SK-N-SH (cell line): ENCODE data around the gene BRICD5. TPM values are rescaled to one million over a fixed set of nuclear protein-coding genes. Genes with fewer than 3 reads are reported as not detected.

Source experiments
- CTCF ChIA-PET: fragments of 300-600, 350-600 bp; formaldehyde crosslinking; extraction: SDS; loops from one replicate; lab custom pipeline; 2021; lab: Yijun Ruan, JAX
- POLR2A ChIA-PET: fragments of 350-600 bp; sonication (Branson Sonifier 250); formaldehyde crosslinking; extraction: SDS; loops from one replicate; lab custom pipeline; 2020; ENCODE audit warnings: antibody characterized with exemption, inconsistent platforms; lab: Yijun Ruan, JAX
- DNase-seq: peaks from one replicate; pipeline ENCODE4 v3.0.0; 2012
- H2AFZ ChIP-seq: fragments of 200-600 bp; sonication (generic); 2 replicates; pipeline ENCODE4 v1.8.1; 2016; ENCODE audit warnings: antibody characterized with exemption, mild to moderate bottlenecking, low read depth
- H3F3A ChIP-seq: fragments of 200-600 bp; sonication (generic); replicated peaks from 2 replicates; pipeline ENCODE3; 2016; ENCODE audit warnings: antibody characterized with exemption, mild to moderate bottlenecking; ENCODE audit not compliant: insufficient read depth
- H3K27ac ChIP-seq, 2 experiments: fragments of 200-500 bp in 1 of 2; fragments of 200-600 bp in 1 of 2; sonication (Bioruptor generic) in 1 of 2; sonication (generic), shearing (Covaris generic) in 1 of 2; 2 replicates each; pipeline versions ENCODE4 v1.5.1 to v1.6.1; 2014 to 2016; ENCODE audit warnings: low read depth in 2 of 2, inconsistent platforms in 1 of 2, low read length in 1 of 2, mild to moderate bottlenecking in 1 of 2, mixed read lengths in 1 of 2
- H3K27me3 ChIP-seq: fragments of 200-600 bp; sonication (generic), shearing (Covaris generic); 2 replicates; pipeline ENCODE4 v1.6.1; 2016; ENCODE audit warnings: mixed run types; ENCODE audit not compliant: insufficient read depth
- H3K36me3 ChIP-seq, 2 experiments: fragments of 200-500 bp in 1 of 2; fragments of 200-600 bp in 1 of 2; sonication (Bioruptor generic) in 1 of 2; sonication (generic) in 1 of 2; replicated peaks in 1 of 2; 2 replicates each; pipeline versions ENCODE3 to v1.5.1; 2014 to 2016; ENCODE audit warnings: low read length in 1 of 2, mild to moderate bottlenecking in 1 of 2; ENCODE audit not compliant: insufficient read depth in 2 of 2, control insufficient read depth in 1 of 2
- H3K4me1 ChIP-seq, 2 experiments: fragments of 200-500 bp in 1 of 2; fragments of 200-600 bp in 1 of 2; sonication (Bioruptor generic) in 1 of 2; sonication (generic), shearing (Covaris generic) in 1 of 2; 2 replicates each; pipeline versions ENCODE4 v1.5.1 to v1.6.1; 2014 to 2016; ENCODE audit warnings: low read depth in 1 of 2, low read length in 1 of 2, mixed run types in 1 of 2; ENCODE audit not compliant: insufficient read depth in 2 of 2, control insufficient read depth in 1 of 2
- H3K4me2 ChIP-seq: fragments of 200-600 bp; sonication (generic), shearing (Covaris generic); 2 replicates; pipeline ENCODE4 v1.6.1; 2017; ENCODE audit warnings: mixed run types
- H3K4me3 ChIP-seq, 2 experiments: fragments of 200-500 bp in 1 of 2; fragments of 200-600 bp in 1 of 2; sonication (Bioruptor generic) in 1 of 2; sonication (generic), shearing (Covaris generic) in 1 of 2; 2 replicates each; pipeline versions ENCODE4 v1.5.1 to v1.8.1; 2014 to 2016; ENCODE audit warnings: low read depth in 2 of 2, inconsistent platforms in 1 of 2, low read length in 1 of 2, mild to moderate bottlenecking in 1 of 2, mixed read lengths in 1 of 2, moderate library complexity in 1 of 2
- H3K79me2 ChIP-seq: fragments of 200-600 bp; sonication (generic); 2 replicates; pipeline ENCODE4 v1.8.1; 2017; ENCODE audit warnings: mild to moderate bottlenecking; ENCODE audit not compliant: insufficient read depth
- H3K9ac ChIP-seq: fragments of 200-600 bp; sonication (generic); 2 replicates; pipeline ENCODE4 v1.6.1; 2017; ENCODE audit warnings: mixed run types
- H3K9me2 ChIP-seq: fragments of 200-600 bp; sonication (generic); 2 replicates; pipeline ENCODE4 v1.6.1; 2017; ENCODE audit warnings: mixed run types
- H3K9me3 ChIP-seq: fragments of 200-600 bp; sonication (generic); 2 replicates; pipeline ENCODE4 v1.6.1; 2017; ENCODE audit warnings: mixed run types, mild to moderate bottlenecking, moderate library complexity
- H4K20me1 ChIP-seq: fragments of 200-600 bp; sonication (generic); 2 replicates; pipeline ENCODE4 v1.6.1; 2017; ENCODE audit warnings: mild to moderate bottlenecking, mixed run types; ENCODE audit not compliant: insufficient read depth
- ELF1 ChIP-seq: IDR thresholded peaks from 2 replicates; pipeline ENCODE4 v1.4.0; 2012
- EP300 ChIP-seq, 2 experiments: IDR thresholded peaks; 2 replicates each; pipeline versions ENCODE4 v1.4.0 to v1.6.1; 2012; ENCODE audit warnings: borderline replicate concordance in 1 of 2, low read depth in 1 of 2, low read length in 1 of 2
- EZH2phosphoT487 ChIP-seq: fragments of 200-600 bp; sonication (generic); IDR thresholded peaks from 2 replicates; pipeline ENCODE4 v1.6.1; 2017; ENCODE audit warnings: low read depth, mixed run types, mild to moderate bottlenecking, antibody characterized with exemption, moderate library complexity, borderline replicate concordance
- FOXJ3 ChIP-seq: sonication (generic); formaldehyde crosslinking; IDR thresholded peaks from 2 replicates; pipeline ENCODE4 v1.5.1; 2020; ENCODE audit warnings: mild to moderate bottlenecking, missing genetic modification reagents
- FOXM1 ChIP-seq: IDR thresholded peaks from 2 replicates; pipeline ENCODE4 v1.4.0; 2012; ENCODE audit warnings: low read depth, mild to moderate bottlenecking
- GABPA ChIP-seq: IDR thresholded peaks from 2 replicates; pipeline ENCODE4 v1.4.0; 2012; ENCODE audit warnings: low read depth, mild to moderate bottlenecking
- GATA2 ChIP-seq: sonication (generic); formaldehyde crosslinking; IDR thresholded peaks from 2 replicates; pipeline ENCODE4 v1.5.0; 2020; ENCODE audit warnings: mild to moderate bottlenecking, missing genetic modification reagents
- JUND ChIP-seq: IDR thresholded peaks from 2 replicates; pipeline ENCODE4 v1.4.0; 2012
- MEF2A ChIP-seq: IDR thresholded peaks from 2 replicates; pipeline ENCODE4 v1.4.0; 2012; ENCODE audit warnings: low read depth, borderline replicate concordance
- MXI1 ChIP-seq: IDR thresholded peaks from 2 replicates; pipeline ENCODE4 v1.6.1; 2012; ENCODE audit warnings: mild to moderate bottlenecking, low read depth, low read length, improper control_type of control experiment
- NFIC ChIP-seq: IDR thresholded peaks from 2 replicates; pipeline ENCODE4 v1.4.0; 2012; ENCODE audit warnings: borderline replicate concordance
- NRF1 ChIP-seq: IDR thresholded peaks from 2 replicates; pipeline ENCODE4 v1.6.1; 2012; ENCODE audit warnings: low read depth, mild to moderate bottlenecking, low read length
- RFX5 ChIP-seq: IDR thresholded peaks from 2 replicates; pipeline ENCODE4 v1.6.1; 2012; ENCODE audit warnings: mild to moderate bottlenecking, improper control_type of control experiment, low read length
- SIN3A ChIP-seq: IDR thresholded peaks from 2 replicates; pipeline ENCODE4 v1.6.1; 2012; ENCODE audit warnings: low read depth, mild to moderate bottlenecking, low read length, moderate library complexity, borderline replicate concordance
- TCF12 ChIP-seq: IDR thresholded peaks from 2 replicates; pipeline ENCODE4 v1.4.0; 2012
- TEAD4 ChIP-seq: IDR thresholded peaks from 2 replicates; pipeline ENCODE4 v1.4.0; 2012; ENCODE audit warnings: mild to moderate bottlenecking, borderline replicate concordance; ENCODE audit not compliant: insufficient read depth
- USF2 ChIP-seq: fragments of 150-350 bp; IDR thresholded peaks from 2 replicates; pipeline ENCODE4 v1.6.1; 2017; ENCODE audit warnings: antibody characterized with exemption, low read length, low read depth, borderline replicate concordance
- YY1 ChIP-seq: IDR thresholded peaks from 2 replicates; pipeline ENCODE4 v1.4.0; 2012; ENCODE audit warnings: low read depth, mild to moderate bottlenecking
- WGBS: methylation state at CpG from one replicate; pipeline ENCODE4 v1.1.6; 2017; ENCODE audit warnings: low lambda C conversion rate; 5-methylcytosine and 5-hydroxymethylcytosine counted together
- polyA plus RNA-seq, 3 experiments: library from polyadenylated mRNA; depleted of rRNA; stranded (reverse); fragments of >200 nt; gene quantifications; 2 replicates each; pipeline ENCODE4 v1.2.3, GENCODE V29; 2012
- TF ChIP-seq, protein P1 (sequence below): fragments of 150-350 bp; IDR thresholded peaks from 2 replicates; pipeline ENCODE4 v1.6.1; 2016; ENCODE audit warnings: mild to moderate bottlenecking, low read depth, low read length
- TF ChIP-seq, protein P2 (sequence below): fragments of 200-600 bp; sonication (generic); IDR thresholded peaks from 2 replicates; pipeline ENCODE4 v1.6.1; 2017; ENCODE audit warnings: antibody characterized with exemption, mild to moderate bottlenecking, moderate library complexity
- TF ChIP-seq, protein P3 (sequence below): IDR thresholded peaks from 2 replicates; pipeline ENCODE4 v1.4.0; 2012; ENCODE audit warnings: low read depth, borderline replicate concordance
- TF ChIP-seq, protein P4 (sequence below): IDR thresholded peaks from 2 replicates; pipeline ENCODE4; 2012

BRICD5 gene
- polyA plus RNA-seq, 1 of the 3 experiments (the other 2 are of a cell fraction), result 2.3 TPM

DNA sequence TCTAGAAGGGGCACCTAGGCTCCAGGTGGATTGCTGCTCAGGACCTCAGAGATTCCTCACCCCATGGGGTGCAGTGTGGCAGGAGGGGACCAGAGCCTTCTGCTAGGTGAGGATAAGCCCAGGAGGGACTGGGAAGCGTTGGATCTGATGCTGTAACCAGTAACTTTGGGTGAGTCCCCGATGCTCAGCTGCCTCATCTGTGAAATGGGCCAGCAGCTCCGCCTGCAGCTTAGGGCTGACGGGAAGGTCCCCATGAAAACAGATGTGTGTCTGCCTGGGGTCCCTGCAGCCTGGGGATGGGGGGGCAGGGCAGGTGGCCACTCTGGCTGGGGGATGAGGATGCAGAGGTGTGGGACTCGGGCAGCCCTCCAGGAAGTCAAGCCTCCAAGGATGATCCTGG, 11.6 kb downstream of the BRICD5 start:
- Histone ChIP-seq H2AFZ (no peak overlapping the region), H3K79me2 (no peaks in the 10 kb centered on the region), H3K9me3 (no peaks in the 10 kb centered on the region), H3K36me3 (no peaks in the 10 kb centered on the region), H3K4me3 (no peak overlapping the region), H3K9me2 (no peaks in the 10 kb centered on the region), H3K27ac (no peak overlapping the region), H3K9ac (no peak overlapping the region), H3K27me3 (no peaks in the 10 kb centered on the region), H3K4me1 (peaks cover 0 to 18% of the 10 kb centered on the region in 2 experiments; a peak in 1 of 4 replicates), H4K20me1 (no peaks in the 10 kb centered on the region), H3F3A (no peaks in the 10 kb centered on the region), H3K4me2 (no peak overlapping the region)
- DNase-seq, result no peak
- POLR2A ChIA-PET, result interaction anchor here (1.7 kb wide), 1 partner anchor 44 kb away, joined by 5 read pairs; the partner anchor contains the start of gene TRAF7
- no peak for TF ChIP-seq FOXJ3 (CRISPR knock-in tag)
- TF ChIP-seq EZH2phosphoT487, result no peak
- TF ChIP-seq SIN3A, result no peak
- TF ChIP-seq TEAD4, result no peak
- TF ChIP-seq GABPA, result no peak
- TF ChIP-seq, protein P1, sequence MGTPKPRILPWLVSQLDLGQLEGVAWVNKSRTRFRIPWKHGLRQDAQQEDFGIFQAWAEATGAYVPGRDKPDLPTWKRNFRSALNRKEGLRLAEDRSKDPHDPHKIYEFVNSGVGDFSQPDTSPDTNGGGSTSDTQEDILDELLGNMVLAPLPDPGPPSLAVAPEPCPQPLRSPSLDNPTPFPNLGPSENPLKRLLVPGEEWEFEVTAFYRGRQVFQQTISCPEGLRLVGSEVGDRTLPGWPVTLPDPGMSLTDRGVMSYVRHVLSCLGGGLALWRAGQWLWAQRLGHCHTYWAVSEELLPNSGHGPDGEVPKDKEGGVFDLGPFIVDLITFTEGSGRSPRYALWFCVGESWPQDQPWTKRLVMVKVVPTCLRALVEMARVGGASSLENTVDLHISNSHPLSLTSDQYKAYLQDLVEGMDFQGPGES, result no peak
- no peak for TF ChIP-seq MXI1
- TF ChIP-seq MEF2A, result no peak
- TF ChIP-seq EP300 (IDR thresholded peaks at IDR 0.05; ENCODE audit: borderline replicate concordance in 1 of 2, low read depth in 1 of 2, low read length in 1 of 2), result no peak
- no peak for TF ChIP-seq FOXM1
- no peak for TF ChIP-seq USF2
- no peak for TF ChIP-seq TCF12
- TF ChIP-seq ELF1, result no peak
- no peak for TF ChIP-seq NRF1
- no peak for TF ChIP-seq GATA2 (CRISPR knock-in tag)
- TF ChIP-seq RFX5, result no peak
- no peak for TF ChIP-seq JUND
- CTCF ChIA-PET, result interaction anchor here (1.0 kb wide), 2 partner anchors 46 to 52 kb away, joined by 3 to 4 read pairs; partner anchors contain the start of gene ECI1
- WGBS, result 62% methylated on average over 3 of the region's 5 CpGs

DNA sequence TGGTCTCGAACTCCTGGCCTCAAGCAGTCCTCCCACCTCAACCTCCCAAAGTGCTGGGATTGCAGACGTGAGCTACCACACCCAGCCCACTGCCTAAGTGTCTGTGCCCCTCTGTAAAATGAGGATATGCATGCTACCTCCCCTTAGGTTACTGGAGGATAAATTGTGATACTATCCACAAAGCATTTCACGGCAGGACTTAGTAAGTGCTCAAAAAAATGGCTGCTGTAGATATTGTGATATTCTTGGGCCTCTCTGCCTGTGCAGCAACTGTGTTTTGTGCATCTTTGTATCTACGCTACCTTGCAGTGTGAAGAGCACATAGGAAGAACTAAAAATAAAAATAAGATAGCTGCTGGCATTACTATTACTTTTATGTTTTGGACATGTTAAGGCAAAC, 12.4 kb downstream of the BRICD5 start:
- H3K79me2 ChIP-seq, result no peaks in the 10 kb centered on the region
- H3K9me3 ChIP-seq, result no peaks in the 10 kb centered on the region
- H2AFZ ChIP-seq, result no peak overlapping the region
- no peak overlapping the region for H3K9ac ChIP-seq
- H3K4me2 ChIP-seq, result no peak overlapping the region
- no peak overlapping the region for H3K4me3 ChIP-seq
- H3K36me3 ChIP-seq, result no peaks in the 10 kb centered on the region
- H4K20me1 ChIP-seq, result no peaks in the 10 kb centered on the region
- H3K27me3 ChIP-seq, result no peaks in the 10 kb centered on the region
- ChIA-PET POLR2A (interaction anchor here (1.7 kb wide), 1 partner anchor 43 kb away, joined by 5 read pairs; the partner anchor contains the start of gene TRAF7), CTCF (interaction anchor here (0.9 to 1.0 kb wide), 3 partner anchors 26 to 53 kb away, joined by 3 to 4 read pairs (median 3); partner anchors contain the start of gene ECI1)
- H3K27ac ChIP-seq, result no peak overlapping the region
- no peaks in the 10 kb centered on the region for H3K9me2 ChIP-seq
- no peaks in the 10 kb centered on the region for H3F3A ChIP-seq
- WGBS, result 69% methylated on average over 4 of the region's 4 CpGs
- no peak for DNase-seq
- peaks cover 0 to 18% of the 10 kb centered on the region in 2 experiments; a peak in 1 of 4 replicates for H3K4me1 ChIP-seq
- no peak for TF ChIP-seq MEF2A
- no peak for TF ChIP-seq JUND
- no peak for TF ChIP-seq MXI1
- TF ChIP-seq, protein P2, sequence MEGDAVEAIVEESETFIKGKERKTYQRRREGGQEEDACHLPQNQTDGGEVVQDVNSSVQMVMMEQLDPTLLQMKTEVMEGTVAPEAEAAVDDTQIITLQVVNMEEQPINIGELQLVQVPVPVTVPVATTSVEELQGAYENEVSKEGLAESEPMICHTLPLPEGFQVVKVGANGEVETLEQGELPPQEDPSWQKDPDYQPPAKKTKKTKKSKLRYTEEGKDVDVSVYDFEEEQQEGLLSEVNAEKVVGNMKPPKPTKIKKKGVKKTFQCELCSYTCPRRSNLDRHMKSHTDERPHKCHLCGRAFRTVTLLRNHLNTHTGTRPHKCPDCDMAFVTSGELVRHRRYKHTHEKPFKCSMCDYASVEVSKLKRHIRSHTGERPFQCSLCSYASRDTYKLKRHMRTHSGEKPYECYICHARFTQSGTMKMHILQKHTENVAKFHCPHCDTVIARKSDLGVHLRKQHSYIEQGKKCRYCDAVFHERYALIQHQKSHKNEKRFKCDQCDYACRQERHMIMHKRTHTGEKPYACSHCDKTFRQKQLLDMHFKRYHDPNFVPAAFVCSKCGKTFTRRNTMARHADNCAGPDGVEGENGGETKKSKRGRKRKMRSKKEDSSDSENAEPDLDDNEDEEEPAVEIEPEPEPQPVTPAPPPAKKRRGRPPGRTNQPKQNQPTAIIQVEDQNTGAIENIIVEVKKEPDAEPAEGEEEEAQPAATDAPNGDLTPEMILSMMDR, result no peak
- TF ChIP-seq NFIC, result no peak
- no peak for TF ChIP-seq GABPA
- no peak for TF ChIP-seq EZH2phosphoT487
- TF ChIP-seq, protein P3, sequence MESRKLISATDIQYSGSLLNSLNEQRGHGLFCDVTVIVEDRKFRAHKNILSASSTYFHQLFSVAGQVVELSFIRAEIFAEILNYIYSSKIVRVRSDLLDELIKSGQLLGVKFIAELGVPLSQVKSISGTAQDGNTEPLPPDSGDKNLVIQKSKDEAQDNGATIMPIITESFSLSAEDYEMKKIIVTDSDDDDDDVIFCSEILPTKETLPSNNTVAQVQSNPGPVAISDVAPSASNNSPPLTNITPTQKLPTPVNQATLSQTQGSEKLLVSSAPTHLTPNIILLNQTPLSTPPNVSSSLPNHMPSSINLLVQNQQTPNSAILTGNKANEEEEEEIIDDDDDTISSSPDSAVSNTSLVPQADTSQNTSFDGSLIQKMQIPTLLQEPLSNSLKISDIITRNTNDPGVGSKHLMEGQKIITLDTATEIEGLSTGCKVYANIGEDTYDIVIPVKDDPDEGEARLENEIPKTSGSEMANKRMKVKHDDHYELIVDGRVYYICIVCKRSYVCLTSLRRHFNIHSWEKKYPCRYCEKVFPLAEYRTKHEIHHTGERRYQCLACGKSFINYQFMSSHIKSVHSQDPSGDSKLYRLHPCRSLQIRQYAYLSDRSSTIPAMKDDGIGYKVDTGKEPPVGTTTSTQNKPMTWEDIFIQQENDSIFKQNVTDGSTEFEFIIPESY, result no peak
- TF ChIP-seq, protein P4, sequence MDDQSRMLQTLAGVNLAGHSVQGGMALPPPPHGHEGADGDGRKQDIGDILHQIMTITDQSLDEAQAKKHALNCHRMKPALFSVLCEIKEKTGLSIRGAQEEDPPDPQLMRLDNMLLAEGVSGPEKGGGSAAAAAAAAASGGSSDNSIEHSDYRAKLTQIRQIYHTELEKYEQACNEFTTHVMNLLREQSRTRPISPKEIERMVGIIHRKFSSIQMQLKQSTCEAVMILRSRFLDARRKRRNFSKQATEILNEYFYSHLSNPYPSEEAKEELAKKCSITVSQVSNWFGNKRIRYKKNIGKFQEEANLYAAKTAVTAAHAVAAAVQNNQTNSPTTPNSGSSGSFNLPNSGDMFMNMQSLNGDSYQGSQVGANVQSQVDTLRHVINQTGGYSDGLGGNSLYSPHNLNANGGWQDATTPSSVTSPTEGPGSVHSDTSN, result no peak
- no peak for TF ChIP-seq EP300 (IDR thresholded peaks at IDR 0.05; ENCODE audit: borderline replicate concordance in 1 of 2, low read depth in 1 of 2, low read length in 1 of 2)
- no peak for TF ChIP-seq YY1
